ENCODE data around the gene ISG20.
"Not testable (repeated sequence)": the region's sequence is repeated elsewhere in the genome, so short reads cannot be mapped to it uniquely, and the experiment has no call there.

The ISG20 gene

GRCh38 chr15:88619796-88620195 lies 19.0 kb upstream of the ISG20 start:
- DNase-seq: no peak

DNA sequence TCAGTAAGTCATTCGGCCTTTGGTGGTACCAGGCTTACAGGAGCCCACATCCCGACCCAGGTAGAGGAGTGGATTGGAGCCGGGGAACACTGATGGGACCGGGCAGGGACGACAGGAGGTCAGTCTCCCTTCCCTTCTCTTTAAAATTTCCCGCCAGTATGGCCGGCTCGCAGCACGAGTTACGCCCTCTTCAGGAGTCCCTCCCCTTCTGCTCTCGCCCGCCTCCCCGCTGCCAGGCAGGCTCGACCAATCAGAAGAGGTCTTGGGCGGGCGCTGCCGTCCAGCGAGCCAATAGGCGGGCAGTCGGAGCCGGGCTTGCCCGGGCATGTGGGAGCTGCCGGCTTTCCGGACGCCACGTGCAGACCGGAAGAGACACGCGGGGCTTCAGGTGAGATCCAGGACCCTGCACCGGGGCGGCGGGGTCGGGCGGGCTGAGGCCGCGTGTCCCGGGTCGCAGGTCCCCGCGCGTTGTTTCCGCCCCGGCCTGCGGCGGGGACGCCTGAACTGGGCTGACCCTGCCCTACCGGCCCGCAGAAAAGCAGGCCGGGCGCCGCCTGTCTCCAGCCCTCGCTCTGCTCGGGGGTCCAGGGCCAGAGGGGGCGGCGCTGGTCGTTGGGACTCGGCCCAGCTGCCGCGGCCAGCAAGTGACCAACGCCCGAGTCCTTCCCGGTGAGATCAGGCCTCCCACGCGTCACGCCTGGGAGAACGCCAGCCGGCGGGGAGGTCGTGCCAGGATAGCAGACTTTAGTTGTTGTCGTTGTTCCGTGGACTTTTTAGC lies 17.6 kb upstream of the ISG20 start, which contains the start of gene AEN:
TSS of gene AEN (plus strand) at position 346 of the 778 bp plus-strand sequence. CDS start 4,870 bp downstream, outside the sequence.
- DNase-seq: peak; percentile 94

GRCh38 chr15:88621789-88622604 lies 16.8 kb upstream of the ISG20 start:
- peak; percentile 14 for DNase-seq

DNA sequence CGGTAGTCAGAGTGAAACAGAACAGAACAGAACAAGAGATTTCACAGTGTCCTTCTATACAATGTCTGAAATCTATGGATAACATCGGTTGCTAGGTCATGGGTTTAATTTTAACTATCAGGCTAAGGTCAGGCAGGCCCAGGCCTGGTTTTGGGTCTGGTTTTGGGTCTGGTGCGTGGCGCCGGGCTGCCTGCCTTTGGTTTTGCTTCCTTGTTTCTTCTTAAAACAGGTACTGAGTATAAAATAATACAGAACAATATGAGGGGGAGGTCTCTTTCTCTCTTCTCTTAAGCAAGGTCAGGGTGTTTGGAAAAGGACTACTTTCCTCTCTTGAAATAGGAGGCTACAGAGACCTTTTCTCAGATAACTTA lies 16.2 kb upstream of the ISG20 start:
- no peak for DNase-seq

DNA sequence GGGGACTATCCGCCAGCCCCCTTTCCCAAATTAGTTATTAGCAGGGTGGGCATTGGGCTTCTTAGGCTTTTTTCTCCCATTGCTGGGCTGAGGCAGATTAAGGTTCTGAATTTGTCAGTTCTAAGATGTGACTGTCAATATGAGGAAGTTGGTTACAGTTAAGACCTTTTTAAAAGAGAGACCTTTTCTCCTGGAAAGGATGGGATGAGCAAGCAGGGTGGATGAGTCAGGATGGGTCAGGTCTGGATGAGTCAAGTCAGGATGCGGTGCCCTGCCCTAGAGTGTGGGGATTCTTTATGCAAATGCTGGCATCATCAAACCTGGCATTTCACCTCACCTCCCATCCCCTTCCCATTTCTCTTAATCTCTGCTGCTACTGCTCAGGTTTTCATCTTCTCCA lies 15.8 kb upstream of the ISG20 start:
- no peak for DNase-seq

DNA sequence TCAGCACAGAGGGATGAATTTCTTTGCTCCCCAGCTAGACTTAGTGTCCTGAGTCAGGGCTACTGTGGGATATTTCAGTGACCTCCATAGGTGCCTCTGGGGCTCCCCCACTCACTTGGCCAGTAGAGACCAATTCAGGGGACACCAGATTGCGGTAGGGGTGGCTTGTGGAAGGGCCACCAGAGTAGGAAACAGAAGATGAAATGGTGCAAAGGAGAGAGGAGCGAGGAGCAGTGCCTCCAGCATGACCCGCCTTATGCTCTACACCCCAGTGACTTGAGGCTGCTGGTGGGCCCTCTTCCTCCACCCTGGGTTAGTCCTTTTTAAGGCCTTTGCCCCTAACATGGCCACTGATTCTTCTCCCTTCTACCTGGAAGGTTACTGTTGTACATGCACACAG lies 15.2 kb upstream of the ISG20 start:
- no peak for DNase-seq

DNA sequence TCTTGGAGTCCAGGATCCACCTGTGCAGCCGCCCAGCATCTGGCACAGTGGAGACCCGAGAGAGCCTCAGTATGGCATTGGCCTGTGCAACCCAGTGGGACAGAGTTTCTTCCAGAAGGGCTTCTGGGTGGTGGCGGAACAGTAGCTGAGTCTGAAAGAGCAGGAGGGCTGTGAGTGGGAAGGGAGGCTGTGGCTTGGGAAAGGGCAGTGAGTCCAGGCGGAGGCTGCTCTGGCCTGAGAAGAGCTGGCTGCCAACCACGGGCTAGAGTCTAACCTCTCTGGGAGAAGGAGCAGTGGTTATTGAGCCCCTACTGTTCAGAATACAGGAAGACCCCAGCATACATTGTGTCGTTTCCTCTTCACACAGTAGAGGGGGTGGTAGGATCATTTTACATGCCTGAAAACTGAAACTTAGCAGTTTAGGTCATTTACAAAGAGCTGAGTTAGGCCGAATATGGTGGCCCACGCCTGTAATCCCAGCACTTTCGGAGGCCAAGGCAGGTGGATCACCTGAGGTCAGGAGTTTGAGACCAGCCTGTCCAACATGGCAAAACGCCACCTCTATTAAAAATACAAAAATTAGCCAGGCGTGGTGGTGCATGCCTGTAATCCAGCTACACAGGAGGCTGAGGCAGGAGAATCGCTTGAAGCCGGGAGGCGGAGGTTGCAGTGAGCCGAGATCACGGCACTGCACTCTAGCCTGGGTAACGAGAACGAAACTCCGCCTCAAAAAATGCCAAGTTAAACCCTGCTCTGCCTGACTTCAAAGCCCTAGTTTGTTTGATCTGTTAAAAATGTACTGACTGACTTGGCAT lies 14.5 kb upstream of the ISG20 start:
- DNase-seq: no peak

GRCh38 chr15:88624971-88625490 lies 13.8 kb upstream of the ISG20 start:
- DNase-seq: no peak

DNA sequence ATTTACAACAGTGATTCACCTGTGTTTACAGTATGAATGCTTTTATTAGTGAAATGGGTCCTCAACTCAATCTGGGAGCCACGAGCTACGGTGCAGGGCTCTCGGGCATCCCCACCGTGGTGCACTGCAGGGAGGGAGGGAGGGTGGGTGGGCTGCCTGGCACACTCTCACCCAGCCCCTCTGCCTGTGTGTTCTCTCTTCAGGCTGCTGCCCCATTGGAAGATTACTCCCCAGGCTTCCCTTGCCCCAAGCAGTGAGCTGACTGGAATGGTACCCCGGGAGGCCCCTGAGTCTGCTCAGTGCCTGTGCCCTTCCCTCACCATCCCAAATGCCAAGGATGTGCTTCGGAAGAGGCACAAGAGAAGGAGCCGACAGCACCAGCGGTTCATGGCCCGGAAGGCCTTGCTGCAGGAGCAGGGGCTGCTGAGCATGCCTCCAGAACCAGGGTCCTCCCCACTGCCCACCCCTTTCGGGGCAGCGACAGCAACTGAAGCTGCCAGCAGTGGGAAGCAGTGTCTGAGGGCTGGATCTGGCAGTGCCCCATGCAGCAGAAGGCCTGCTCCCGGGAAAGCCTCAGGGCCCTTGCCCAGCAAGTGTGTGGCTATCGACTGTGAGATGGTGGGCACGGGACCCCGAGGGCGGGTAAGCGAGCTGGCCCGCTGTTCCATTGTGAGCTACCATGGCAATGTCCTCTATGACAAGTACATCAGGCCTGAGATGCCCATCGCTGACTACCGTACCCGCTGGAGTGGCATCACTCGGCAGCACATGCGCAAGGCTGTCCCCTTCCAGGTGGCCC lies 12.7 kb upstream of the ISG20 start:
- DNase-seq: no peak

DNA sequence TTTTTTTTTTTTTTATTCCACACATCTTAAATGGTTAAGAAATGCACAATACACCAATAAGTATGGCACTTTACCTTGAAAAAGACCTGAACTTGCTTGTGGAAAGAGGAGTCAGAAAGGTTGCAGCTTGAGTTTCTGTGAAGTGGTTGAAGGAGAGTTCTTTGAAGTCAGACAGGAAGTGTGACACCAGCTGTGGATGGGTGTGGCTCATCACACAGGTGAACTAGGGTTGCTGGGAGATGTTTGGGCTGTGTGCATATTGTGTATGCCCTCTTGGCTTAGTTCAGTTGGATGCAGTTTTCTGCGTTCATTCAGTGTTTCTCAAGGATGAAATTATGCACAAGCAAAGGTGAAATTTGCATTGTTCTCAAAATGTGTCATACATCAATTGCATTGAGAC lies 11.4 kb upstream of the ISG20 start:
- DNase-seq: peak; percentile 3

DNA sequence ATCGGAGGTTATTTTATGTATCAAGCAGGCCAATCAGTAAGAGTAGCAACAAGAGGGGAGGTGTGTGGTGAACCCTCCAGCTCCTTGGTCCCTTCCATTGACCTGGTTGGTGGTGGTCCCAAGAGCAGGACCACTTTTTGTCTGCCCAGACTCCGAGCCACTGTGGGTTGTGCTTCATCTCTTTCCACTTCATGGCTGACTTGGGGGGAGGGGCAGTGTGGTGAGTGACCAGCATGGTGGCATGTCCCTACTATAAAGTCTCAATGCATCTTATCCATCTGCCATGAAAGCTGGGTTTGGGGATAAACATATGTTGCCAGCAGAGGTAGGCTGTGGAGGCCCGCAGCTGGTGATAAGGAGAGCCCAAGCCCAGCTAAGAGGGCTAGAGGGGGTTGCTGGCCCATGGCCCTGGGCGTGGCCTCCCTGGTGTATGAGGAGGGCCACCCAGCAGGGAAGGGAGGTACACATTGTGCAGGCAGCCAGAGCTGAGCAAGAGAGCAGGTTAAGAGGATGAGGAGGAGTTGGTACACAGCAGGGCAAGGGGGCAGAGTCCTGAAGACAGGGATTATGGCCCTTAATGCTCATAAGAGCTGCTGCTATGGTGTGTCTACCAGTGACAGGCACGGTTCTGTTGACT lies 10.7 kb upstream of the ISG20 start:
- DNase-seq: no peak

GRCh38 chr15:88629071-88629470 lies 9.7 kb upstream of the ISG20 start:
- DNase-seq: no peak

DNA sequence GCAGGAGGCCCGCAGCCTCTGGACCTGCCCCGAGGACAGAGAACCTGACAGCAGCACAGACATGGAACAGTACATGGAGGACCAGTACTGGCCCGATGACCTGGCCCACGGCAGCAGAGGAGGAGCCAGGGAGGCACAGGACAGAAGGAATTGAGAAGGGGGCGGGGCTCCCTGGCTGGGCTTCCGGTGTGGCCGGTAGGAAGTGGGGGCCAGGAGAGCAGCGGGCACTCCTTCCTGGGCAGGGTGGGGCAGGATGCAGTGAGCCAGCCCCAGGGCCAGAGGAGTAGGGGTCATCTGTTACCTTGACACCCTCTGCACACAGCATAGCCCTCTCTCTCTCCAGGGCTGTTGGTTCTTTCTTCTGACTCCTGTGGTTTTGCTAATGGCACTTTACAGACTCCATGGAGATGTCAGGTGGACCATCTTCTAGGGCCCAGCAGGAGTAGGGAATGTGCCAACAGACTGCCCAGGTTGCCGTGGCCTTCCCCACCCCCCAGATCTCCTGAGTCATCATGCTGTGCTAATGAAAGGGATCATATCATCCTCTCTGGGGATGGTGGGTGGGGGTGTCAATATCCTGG lies 8.6 kb upstream of the ISG20 start:
- DNase-seq: peak; percentile 85

DNA sequence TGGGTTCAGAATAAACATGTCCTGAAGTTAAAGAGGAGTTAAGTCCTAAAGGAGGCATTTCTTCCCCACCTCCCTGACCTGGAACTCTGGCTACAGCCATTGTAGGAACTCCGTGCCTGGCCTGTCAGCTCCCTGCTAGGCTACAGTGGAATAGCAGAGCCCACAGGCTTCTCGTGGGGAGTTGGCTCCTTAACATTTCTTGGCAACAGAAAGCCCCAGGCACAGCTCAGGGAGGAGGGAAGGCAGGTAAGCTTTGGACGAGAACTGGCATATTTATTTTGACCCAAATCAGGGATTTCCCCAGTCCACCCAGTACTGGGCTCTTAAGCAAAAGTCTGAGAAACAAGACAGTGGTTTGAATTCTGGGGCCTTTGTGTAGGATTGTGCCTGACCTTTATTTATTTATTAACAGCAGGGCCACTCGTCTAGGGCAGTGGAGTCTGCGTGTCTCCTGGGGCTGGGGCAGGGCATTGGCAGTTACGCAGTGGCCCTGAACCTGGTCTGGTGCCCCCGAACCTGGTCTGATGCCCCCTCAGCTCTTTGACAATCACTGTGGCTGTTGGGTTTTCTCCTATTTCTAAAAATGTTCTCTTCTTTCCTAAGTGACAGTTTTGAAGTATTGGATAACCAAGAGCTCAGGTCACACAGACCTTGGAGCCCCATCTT lies 7.9 kb upstream of the ISG20 start:
- DNase-seq: no peak

- no peak for DNase-seq
These were observed 7.3 kb upstream of the ISG20 start for GRCh38 chr15:88631464-88632028.

DNA sequence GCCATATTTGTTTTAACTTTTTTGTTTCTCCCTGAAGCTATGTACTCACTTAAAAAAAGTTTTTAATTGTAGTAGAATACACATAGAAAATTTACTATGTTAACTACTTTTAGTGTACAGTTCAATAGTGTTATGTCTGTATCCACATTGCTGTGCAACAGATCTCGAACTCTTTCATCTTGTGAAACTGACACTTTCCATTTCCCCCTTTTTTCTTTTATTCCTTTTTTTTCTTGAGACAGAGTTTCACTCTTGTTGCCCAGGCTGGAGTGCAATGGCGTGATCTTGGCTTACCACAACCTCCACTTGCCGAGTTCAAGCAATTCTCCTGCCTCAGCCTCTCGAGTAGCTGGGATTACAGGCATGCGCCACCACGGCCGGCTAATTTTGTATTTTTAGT lies 6.0 kb upstream of the ISG20 start:
- not testable (repeated sequence) for DNase-seq

DNA sequence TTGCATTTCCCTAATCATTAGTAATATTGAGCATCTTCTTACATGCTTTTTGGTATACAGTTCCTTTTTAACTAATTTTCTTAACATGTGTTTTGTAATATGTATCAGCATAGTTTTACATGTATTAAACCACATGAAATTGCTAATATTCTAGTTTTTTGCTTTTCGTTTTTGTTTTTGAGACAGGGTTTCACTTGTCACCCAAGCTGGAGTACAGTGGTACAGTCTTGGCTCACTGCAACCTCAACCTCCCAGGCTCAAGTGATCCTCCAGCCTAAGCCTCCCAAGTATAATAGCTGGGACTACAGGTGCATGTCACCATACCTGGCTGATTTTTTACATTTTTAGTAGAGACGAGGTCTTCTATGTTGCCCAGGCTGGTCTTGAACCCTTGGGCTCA lies 4.4 kb upstream of the ISG20 start:
- DNase-seq: no peak

- no peak for DNase-seq
These were observed 3.5 kb upstream of the ISG20 start for GRCh38 chr15:88635318-88635717.

DNA sequence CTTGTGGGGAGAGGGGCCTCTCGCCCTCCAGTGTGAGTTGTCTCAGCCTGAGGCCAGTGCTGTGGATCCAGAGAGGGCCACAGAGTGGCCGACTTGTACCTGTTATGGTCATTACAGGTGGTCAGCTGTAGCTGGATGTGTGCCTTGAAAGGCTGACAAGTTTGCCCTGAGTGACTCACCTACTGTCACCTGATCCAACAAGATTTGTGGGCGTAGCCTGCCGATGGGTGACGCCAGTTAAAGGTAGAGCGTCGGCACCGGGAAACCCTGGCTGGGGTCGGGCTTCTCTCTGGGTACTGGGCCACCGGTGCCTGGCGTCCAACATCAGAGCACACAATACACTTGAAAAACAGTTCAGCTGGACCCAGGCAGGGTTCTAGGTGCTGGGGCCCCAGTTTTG lies 2.8 kb upstream of the ISG20 start:
- no peak for DNase-seq

DNA sequence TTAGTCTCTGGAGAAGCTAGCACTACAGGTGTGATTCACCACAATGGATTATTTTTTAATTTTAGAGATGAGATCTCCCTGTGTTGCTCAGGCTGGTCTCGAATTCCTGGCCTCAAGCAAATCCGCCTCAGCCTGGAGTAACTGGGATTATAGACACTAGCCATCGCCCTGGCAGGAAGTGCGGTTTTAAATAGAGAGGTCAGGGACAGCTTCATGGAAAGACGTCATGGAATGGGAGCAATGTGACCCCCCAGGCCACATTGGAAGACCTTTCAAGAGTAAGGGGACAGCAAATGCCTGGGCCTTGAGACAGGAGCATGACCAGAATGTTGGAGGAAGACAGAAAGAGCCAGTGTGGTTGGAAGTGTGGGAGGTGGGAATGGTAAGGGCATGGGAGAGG lies 2.2 kb upstream of the ISG20 start:
- no peak for DNase-seq
